Measurements from ENCODE around the gene NAALAD2.
"Not testable (repeated sequence)": the region's sequence is repeated elsewhere in the genome, so short reads cannot be mapped to it uniquely, and the experiment has no call there.

Gene NAALAD2

GRCh38 chr11:90134478-90135003, at the start of gene NAALAD2:
TSS of gene NAALAD2 (plus strand) at chr11:90134663. CDS start at chr11:90134759, 96 bp downstream.
- DNase-seq (ENCODE audit: low spot score), result no peak

DNA sequence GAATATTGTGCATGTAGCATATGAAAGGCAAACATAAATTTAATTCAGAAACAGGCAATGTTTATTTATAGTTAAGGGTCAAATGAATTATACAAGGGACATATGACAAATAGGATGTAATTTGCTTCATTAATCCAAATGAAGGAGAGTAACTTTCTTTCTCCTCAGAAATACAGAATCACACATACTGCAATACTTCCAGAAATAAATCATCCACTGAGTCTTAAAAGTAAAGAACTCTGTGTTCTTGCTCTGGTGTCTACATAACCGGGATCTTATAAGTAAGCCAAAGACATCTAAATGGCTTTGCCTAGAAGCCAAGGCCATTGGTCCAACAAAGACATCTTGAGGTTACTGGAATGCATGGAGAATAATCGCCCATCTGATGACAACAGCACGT, 48.8 kb upstream of the NAALAD2 start, which contains the start of gene UBTFL1:
UBTFL1 (plus strand) TSS at position 301 of the 400 bp plus-strand sequence; CDS start at position 301, 0 bp downstream.
- DNase-seq (ENCODE audit: low spot score), result not testable (repeated sequence)

DNA sequence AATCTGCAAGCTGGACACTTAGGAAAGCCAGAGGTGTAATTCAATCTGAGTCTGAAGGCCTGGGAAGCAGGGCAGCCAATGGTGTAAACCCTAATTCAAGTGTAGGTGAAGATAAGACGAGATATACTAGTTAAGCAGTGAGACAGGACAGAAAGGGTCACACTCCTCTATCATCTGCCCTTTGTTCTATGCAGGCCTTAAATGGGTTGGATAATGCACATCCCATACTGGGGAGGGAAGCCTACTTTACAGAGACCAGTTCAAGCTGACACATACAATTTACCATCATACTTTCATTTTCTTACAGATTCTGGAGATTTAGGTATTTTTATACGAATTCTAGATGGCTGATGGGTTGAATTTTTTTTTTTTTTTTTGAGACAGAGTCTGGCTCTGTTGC, 45.7 kb upstream of the NAALAD2 start:
- not testable (repeated sequence) for DNase-seq (ENCODE audit: low spot score)

DNA sequence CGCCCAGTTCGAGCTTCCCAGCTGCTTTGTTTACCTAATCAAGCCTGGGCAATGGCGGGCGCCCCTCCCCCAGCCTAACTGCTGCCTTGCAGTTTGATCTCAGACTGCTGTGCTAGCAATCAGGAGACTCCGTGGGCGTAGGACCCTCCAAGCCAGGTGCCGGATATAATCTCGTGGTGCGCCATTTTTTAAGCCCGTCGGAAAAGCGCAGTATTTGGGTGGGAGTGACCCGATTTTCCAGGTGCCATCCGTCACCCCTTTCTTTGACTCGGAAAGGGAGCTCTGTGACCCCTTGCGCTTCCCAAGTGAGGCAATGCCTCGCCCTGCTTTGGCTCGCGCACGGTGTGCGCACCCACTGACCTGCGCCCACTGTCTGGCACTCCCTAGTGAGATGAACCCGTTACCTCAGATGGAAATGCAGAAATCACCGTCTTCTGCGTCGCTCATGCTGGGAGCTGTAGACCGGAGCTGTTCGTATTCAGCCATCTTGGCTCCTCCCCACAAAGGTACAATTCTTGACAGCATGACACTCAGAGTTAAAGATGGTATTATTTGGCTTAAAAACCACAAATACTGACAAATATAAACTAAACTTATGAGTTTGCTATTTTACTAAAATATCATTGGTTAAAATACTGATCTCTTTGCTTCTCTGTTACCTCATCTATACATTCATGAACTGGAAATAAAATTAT, 39.1 kb upstream of the NAALAD2 start:
- DNase-seq (ENCODE audit: low spot score), result not testable (repeated sequence)

GRCh38 chr11:90098261-90098660, 36.2 kb upstream of the NAALAD2 start:
- DNase-seq (ENCODE audit: low spot score), result not testable (repeated sequence)

DNA sequence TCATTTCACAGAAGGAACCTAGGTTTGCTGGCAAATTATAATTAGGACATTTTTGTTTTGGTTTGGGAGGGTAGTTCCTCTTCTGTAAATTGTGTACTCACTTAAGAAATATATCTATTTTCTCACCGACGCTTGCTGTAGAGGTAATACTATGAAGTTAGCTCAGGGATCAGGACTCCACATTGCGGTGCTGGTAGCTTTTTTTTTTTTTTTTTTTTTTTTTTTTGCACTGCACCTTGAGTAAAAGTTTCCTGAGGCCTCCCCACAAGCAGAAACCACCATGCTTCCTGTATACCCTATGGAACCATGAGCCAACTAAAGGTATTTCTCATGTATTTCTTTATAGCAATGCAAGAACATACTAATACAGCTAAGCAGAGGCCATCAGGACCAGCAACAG, 34.0 kb upstream of the NAALAD2 start:
- no peak for DNase-seq (ENCODE audit: low spot score)

- DNase-seq (ENCODE audit: low spot score), result no peak
Measured at GRCh38 chr11:90113541-90113940, 20.9 kb upstream of the NAALAD2 start.

DNA sequence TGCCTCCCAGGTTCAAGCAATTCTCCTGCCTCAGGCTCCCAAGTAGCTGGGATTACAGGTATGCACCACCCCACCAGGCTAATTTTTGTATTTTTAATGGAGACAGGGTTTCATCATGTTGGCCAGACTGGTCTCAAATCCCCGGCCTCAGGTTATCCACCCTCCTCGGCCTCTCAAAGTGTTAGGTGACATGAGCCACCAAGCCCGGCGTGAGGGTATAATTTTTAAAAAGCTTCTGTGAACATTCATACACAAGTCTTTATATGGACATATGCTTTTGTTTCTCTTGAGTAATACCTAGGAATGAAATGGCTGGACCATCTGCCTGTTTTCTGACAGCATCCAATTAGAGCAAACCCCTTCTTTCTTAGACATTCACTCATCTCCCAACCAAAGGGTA, 14.3 kb upstream of the NAALAD2 start:
- no peak for DNase-seq (ENCODE audit: low spot score)

DNA sequence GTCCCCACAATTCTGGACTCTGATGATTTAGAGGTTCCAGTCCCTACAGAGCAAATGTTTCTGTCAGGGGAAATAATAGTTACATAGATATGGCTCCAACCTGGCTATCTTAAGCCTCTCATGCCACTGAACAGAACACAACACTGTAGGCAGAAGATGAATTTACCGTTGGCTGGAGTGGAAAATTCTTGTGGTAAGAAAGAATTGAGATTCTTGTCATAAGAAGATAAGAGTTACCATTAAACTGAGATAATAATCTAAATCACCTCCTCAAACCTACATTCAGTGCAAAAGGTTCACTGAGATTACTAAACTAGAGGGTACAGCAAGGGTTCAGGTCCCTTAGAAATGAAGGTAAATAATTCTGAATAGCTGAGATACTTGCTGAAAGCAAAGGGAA, 10.1 kb upstream of the NAALAD2 start:
- DNase-seq (ENCODE audit: low spot score), result no peak

DNA sequence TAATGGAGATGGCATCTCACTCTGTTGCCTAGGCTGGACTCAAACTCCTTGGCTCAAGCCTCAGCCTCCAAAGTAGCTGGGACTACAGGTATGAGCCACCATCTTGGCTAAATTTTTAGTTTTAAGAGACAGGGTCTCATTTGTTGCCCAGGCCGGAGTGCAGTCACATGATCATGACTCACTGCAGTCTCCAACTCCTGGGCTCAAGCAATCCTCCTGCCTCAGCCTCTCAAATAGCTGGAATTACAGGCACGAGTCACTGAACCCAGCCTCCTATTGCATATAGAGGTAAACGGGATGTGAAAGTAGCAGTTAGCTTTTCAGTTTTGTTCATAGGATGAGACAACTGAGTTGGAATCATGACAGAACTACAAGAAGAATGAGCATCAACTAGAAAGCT, 9.5 kb upstream of the NAALAD2 start:
- no peak for DNase-seq (ENCODE audit: low spot score)

DNA sequence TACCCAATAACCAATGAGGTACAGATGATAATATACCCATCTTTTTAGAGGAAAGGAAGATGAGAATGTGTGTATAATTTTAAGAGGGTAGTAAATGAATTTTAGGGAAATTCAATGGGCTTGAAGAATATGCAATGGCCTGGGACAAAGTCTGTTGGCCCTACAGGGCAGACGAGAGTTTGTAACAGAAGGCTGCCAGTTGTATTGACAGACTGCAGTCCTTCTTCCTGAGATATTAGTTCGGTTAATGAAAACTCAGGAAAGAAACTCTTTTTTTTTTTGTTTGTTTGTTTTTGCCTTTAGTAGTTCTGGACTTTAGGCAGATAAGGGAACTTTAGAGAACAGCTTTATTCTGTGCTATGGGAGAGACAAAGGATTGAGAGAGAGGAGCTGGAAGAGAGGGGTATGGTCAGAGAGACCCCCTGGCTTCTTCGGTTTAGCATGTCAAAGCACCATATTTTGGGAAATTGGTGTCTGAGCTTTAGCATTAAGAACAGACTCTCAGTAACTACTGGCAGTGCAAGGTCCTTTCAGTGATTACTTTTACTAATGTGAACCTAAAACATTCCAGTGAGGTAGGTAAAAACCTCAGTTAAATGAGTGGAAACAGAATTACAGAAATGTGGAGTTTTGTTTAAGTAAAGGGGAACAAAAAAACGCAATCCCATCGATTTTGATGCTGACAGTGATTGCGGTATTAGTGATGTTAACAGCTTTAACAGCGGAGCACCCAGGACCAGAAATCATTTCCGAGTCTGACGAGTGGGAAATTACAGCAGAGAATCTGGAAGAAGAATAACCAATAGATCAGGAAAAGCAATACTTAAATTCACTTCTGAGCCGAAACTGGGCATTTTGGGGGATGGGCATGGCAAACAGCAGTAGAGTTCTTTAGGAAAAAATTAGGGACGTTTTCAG, 644 bp upstream of the NAALAD2 start:
- no peak for DNase-seq (ENCODE audit: low spot score)

DNA sequence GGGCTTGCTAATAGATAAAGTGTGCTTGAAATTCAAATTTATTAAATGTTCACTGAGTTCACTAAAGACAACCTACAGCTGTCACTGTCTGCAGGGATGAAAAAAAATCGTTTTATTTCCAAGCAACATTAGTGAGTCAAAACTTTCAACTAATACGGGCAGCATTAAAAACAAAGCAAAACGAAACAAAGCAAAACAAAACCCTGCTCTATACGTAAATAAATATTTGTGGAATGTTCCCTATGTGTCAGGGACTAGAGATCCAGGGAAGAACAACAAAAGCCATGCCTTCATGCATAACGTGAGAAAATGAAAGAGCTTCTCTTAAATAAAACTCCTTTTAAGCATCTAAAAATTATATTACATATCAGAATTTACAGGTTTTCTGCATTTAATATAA, 553 bp downstream of the NAALAD2 start:
- no peak for DNase-seq (ENCODE audit: low spot score)

DNA sequence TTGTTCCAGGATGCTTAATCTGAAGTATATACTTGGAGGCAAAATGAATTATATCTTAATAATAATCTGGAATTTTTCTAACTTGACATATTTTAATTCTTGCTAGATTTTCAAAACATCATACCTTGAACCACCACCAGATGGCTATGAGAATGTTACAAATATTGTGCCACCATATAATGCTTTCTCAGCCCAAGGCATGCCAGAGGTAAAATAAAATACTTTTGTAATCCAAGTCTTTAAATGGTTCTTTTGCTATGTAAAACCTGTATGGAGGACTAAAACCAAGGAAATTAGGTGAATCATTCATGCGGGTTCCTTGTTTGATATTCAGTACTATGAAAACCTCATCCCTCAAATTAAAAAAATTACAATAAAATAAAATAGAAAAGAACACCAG, 14.4 kb downstream of the NAALAD2 start:
- no peak for DNase-seq (ENCODE audit: low spot score)

GRCh38 chr11:90166982-90167573, 32.6 kb downstream of the NAALAD2 start:
- DNase-seq (ENCODE audit: low spot score), result not testable (repeated sequence)

DNA sequence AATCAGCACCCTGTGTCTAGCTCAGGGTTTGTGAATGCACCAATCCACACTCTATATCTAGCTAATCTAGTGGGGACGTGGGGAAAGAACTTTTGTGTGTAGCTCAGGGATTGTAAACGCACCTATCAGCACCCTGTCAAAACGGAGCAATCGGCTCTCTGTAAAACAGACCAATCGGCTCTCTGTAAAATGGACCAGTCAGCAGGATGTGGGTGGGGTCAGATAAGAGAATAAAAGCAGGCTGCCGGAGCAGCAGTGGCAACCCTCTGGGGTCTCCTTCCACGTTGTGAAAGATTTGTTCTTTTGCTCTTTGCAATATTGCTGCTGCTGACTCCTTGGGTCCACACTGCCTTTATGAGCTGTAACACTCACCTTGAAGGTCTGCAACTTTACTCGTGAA, 33.2 kb downstream of the NAALAD2 start:
- DNase-seq (ENCODE audit: low spot score), result not testable (repeated sequence)

DNA sequence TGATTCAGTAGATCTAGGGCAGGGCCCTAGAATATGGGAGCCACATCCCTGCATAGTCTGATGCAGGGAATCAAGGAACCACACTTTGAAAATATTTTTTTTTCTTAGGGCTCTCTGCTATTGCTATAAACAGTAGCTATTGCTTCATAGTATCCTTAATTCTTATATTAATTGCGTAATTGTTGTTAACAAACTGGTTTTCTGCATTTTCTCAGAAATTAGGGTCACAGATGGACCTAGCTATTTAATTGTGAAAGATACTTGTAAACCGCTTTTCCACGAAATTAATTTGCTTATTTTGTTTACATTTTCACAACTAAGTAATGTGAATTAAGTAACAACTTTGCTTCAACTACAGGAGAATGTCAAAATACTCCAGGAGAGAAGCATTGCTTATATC, 34.1 kb downstream of the NAALAD2 start:
- no peak for DNase-seq (ENCODE audit: low spot score)

DNA sequence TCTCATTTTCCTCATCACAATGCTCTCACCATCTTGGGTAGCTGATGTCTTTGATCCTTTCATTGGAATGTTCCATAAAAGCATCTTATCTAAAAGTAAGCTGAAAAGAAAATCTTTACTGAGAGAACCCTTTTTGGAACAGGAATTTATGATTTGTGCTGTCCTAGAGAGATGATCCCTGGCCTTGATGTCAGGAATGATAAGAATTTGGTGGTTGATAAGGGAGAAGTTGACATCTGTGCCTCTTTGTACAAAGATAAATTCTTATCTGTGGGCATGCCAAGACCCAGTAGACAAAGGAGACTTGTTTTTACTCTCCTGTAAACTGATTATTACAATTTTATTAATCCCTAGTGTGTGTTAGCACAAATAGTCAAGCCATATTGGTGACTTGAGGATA, 36.9 kb downstream of the NAALAD2 start:
- DNase-seq (ENCODE audit: low spot score), result no peak

- DNase-seq (ENCODE audit: low spot score), result no peak
Measured at GRCh38 chr11:90176069-90176468, 41.6 kb downstream of the NAALAD2 start.

DNA sequence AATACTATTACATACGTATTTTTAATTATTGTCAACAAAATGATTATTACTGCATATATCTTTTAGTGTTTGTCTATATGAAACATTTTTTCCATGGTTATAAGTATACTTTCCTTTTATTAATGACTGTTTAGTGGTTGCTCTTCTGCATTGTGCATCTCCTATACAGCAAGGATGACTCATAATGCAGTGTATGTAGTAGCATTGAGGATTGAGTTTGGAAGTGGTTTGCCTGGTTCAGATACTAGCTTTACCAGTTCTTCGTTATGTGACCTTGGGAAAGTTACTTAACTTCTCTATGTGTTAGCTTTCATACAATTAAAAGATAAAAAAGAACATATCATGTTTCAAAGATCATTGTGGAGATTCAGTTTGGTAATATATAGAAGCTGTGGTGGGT, 44.3 kb downstream of the NAALAD2 start:
- DNase-seq (ENCODE audit: low spot score), result no peak

GRCh38 chr11:90179923-90180322, 45.5 kb downstream of the NAALAD2 start:
- DNase-seq (ENCODE audit: low spot score), result no peak

GRCh38 chr11:90187839-90188238, 53.4 kb downstream of the NAALAD2 start:
- no peak for DNase-seq (ENCODE audit: low spot score)

- DNase-seq (ENCODE audit: low spot score), result no peak
Measured at GRCh38 chr11:90189011-90189410, 54.5 kb downstream of the NAALAD2 start.

Data from hematopoietic multipotent progenitor cell treated with erythropoietin and hydrocortisone succinate and interleukin-3 and kit ligand, for 17 days (in vitro differentiated cells).